GM12891 (cell line): ENCODE measurements around the gene NEDD9.

Experiments
- PAX5 ChIP-seq: IDR thresholded peaks from 2 replicates; pipeline ENCODE4 v1.6.1; 2011; ENCODE audit warnings: low read length, moderate library complexity, mild to moderate bottlenecking; ENCODE audit not compliant: insufficient read depth, severe bottlenecking
- POLR2A ChIP-seq: IDR thresholded peaks from 2 replicates; pipeline ENCODE4 v1.6.1; 2011; ENCODE audit warnings: low read depth, low read length, control low read depth
- POLR2AphosphoS5 ChIP-seq: IDR thresholded peaks from 2 replicates; pipeline ENCODE4 v1.6.1; 2011; ENCODE audit warnings: low read depth, low read length, control low read depth
- SPI1 ChIP-seq: IDR thresholded peaks from 2 replicates; pipeline ENCODE4 v1.6.1; 2011; ENCODE audit warnings: low read depth, low read length, control low read depth
- TAF1 ChIP-seq: IDR thresholded peaks from 2 replicates; pipeline ENCODE4 v1.6.1; 2011; ENCODE audit warnings: low read depth, low read length, control low read depth

- TF ChIP-seq POLR2AphosphoS5 (no peak), POLR2A (no peak), SPI1 (no peak), TAF1 (no peak), PAX5 (no peak)
These were observed 23.6 kb downstream of the NEDD9 start for GRCh38 chr6:11208854-11209253.
